Lower lobe of right lung (tissue), 2 donors: ENCODE data around the gene H6PD. TPM values are rescaled to one million over a fixed set of nuclear protein-coding genes. Genes with fewer than 3 reads are reported as not detected.

Experiments used
- ATAC-seq, 2 donors: fragments of 200-7000 bp; cut with Tn5 transposase; one replicate each; pipeline ENCODE4 v1.9.1; 2020 to 2022; ENCODE audit warnings: mild to moderate bottlenecking in 2 of 2, moderate library complexity in 2 of 2
- DNase-seq: peaks from one replicate; pipeline ENCODE4 v3.0.0-alpha.2; 2020
- H3K27ac ChIP-seq: fragments of 200-600 bp; one replicate; pipeline ENCODE4 v1.8.0; 2022
- H3K27me3 ChIP-seq: fragments of 200-600 bp; one replicate; pipeline ENCODE4 v1.8.0; 2022; ENCODE audit warnings: low read depth
- H3K36me3 ChIP-seq: fragments of 200-600 bp; one replicate; pipeline ENCODE4 v1.8.0; 2022; ENCODE audit warnings: mild to moderate bottlenecking
- H3K4me1 ChIP-seq: fragments of 200-600 bp; one replicate; pipeline ENCODE4 v1.8.0; 2022
- H3K4me3 ChIP-seq: fragments of 200-600 bp; one replicate; pipeline ENCODE4 v1.8.0; 2022; ENCODE audit warnings: mild to moderate bottlenecking
- H3K9me3 ChIP-seq: fragments of 200-600 bp; one replicate; pipeline ENCODE4 v1.8.0; 2022
- intact Hi-C: fragments of 100-400 bp; cut with DNase I; formaldehyde crosslinking; loops from one replicate; pipeline ENCODE4 v1.11.0; 2022
- total RNA-seq: library from RNA; stranded (reverse); fragmentation: NEBNext Ultra II Directional; extraction: Animal tissue kit (Norgen Biotek cat#: 25700); gene quantifications from one replicate; pipeline ENCODE4 v1.2.1, GENCODE V29; 2021
- TF ChIP-seq, protein P1 (sequence below): fragments of 200-600 bp; IDR thresholded peaks from one replicate; pipeline ENCODE4 v1.8.0; 2022; ENCODE audit warnings: antibody characterized with exemption, mild to moderate bottlenecking
- donor health status: DM: no; HTN: yes; CAD: no; lungs with severe emphysema.

The H6PD gene
- total RNA-seq, 1 donor from 2014 or later = 40.7 TPM

DNA sequence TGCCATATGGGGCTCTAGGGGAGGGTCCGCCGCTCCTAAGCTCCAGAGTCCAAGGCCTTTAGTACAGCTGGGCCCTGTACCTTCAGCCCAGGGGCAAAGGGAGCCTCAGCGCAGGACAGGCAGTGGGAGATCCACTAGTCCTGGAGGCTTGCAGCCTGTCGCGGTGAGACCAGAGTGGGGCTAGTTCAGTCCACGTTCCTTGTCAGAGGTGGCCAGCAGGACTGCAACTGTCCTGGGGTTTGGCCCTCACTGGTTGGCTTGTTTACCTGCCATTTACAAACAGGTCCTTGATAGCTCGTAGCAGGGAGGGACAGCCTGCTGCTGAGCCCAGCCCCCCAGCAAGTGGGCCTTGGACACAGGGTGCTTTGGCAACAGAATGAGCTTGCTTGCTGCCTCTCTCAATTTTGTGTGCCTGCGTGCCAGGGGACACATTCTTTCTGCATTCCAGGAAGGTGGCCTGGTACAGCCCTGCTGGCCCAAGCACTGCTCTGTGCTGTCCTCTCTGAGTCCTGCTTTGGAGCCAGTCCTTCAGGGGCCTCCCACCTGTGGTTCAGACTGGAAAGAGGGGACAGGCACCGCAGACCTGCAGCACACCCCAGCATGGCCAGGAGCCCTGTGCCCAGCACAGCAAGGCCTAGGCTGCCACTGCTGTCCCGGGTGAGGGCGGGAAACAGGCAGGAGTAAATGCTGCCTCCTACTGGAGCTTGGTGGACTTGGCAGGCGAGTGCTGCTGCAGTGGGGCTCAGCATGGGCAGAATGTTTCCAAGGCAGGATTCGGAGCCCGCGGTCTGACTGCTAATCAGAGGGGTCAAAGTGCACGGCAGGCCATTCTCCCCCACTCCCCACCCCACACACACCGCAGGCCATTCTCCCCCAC is 15.2 kb downstream of the H6PD start:
- TF ChIP-seq, protein P1, sequence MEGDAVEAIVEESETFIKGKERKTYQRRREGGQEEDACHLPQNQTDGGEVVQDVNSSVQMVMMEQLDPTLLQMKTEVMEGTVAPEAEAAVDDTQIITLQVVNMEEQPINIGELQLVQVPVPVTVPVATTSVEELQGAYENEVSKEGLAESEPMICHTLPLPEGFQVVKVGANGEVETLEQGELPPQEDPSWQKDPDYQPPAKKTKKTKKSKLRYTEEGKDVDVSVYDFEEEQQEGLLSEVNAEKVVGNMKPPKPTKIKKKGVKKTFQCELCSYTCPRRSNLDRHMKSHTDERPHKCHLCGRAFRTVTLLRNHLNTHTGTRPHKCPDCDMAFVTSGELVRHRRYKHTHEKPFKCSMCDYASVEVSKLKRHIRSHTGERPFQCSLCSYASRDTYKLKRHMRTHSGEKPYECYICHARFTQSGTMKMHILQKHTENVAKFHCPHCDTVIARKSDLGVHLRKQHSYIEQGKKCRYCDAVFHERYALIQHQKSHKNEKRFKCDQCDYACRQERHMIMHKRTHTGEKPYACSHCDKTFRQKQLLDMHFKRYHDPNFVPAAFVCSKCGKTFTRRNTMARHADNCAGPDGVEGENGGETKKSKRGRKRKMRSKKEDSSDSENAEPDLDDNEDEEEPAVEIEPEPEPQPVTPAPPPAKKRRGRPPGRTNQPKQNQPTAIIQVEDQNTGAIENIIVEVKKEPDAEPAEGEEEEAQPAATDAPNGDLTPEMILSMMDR = peak; percentile 66
- Histone ChIP-seq H3K4me3 (no peak overlapping the region), H3K4me1 (peaks cover 46% of the 10 kb centered on the region), H3K9me3 (no peaks in the 10 kb centered on the region), H3K27me3 (no peaks in the 10 kb centered on the region), H3K27ac (peak overlapping the region; percentile 76), H3K36me3 (peaks cover 33% of the 10 kb centered on the region)
- DNase-seq (peak; percentile 74), ATAC-seq (peak; percentile 77 to 78)
- intact Hi-C loops = no loop called here

DNA sequence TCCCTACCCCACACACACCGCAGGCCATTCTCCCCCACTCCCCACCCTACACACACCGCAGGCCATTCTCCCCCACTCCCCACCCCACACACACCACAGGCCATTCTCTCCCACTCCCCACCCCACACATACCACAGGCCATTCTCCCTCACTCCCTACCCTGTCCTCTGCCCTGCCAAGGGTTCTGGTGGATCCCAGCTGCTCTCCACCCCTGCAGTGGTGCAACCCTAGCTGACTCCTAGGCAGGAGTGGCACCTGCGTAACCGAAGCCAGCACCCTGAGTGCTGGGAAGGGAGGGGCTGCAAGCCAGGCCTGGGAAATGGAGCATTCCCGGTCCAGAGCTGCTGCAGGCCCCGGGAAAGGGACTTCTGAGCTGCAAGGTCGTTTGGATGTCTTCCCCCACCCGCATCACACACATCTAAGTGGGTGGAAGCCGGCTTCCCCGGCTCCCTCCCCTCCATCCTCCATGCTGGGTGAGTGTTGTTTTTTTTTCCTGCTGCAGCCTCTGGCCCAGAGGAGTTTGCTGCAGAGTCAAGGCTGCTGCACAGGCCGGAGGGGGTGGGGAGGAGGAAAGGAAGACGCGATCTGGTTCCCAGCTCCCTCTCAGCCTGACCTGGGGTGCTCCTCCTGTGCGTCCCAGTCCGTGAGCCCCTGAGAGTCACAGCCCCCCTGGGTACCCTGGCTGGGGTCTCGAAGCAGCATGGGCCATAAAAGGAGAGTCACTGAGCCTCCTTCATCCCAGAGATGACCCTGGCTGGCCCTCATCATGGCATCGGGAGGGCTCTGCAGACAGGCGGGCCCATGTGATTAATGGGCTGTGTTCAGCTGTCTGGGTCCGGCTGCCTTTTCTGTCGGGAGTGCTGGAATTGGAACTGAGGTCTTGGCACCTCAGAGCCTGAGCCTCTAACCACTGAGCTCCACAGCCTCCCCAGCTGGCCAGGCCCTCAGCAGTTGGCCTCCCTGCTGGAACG is 16.1 kb downstream of the H6PD start:
- no peaks in the 10 kb centered on the region for H3K9me3 ChIP-seq
- H3K4me3 ChIP-seq = peak overlapping the region; percentile 21
- peaks cover 37% of the 10 kb centered on the region for H3K4me1 ChIP-seq
- no peaks in the 10 kb centered on the region for H3K27me3 ChIP-seq
- intact Hi-C loops = no loop called here
- ATAC-seq (peak; percentile 84 to 85), DNase-seq (peak; percentile 73)
- peak overlapping the region; percentile 76 for H3K27ac ChIP-seq
- TF ChIP-seq, protein P1 = no peak
- H3K36me3 ChIP-seq = peaks cover 26% of the 10 kb centered on the region

- Histone ChIP-seq H3K27ac (peak overlapping the region; percentile 76), H3K4me1 (peaks cover 36% of the 10 kb centered on the region), H3K9me3 (no peaks in the 10 kb centered on the region), H3K36me3 (peaks cover 25% of the 10 kb centered on the region), H3K4me3 (no peak overlapping the region), H3K27me3 (no peaks in the 10 kb centered on the region)
- DNase-seq (peak; percentile 39), ATAC-seq (no peak)
- intact Hi-C loops = no loop called here
- TF ChIP-seq, protein P1 = no peak
Observed at GRCh38 chr1:9251501-9251900, 16.9 kb downstream of the H6PD start.

DNA sequence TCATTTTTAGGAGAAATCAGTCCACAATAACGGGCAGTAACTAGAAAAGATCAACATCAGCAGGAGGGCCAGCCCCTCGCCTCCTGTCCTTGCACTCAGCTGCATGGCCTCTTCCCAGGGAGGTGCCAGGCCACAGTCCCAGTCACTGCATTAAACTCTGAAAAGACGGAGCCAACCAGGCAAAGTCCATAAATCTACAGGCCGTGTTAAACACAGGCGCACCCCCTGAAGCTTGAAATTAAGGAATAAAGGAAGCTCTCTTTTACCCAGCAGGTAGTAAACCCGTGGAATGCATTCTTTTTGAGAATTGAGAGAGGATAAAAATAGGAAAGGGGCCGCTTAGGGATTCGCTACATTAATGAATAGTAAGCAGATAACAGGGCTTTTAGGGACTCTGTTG is 18.4 kb downstream of the H6PD start:
- Histone ChIP-seq H3K4me1 (peaks cover 36% of the 10 kb centered on the region), H3K36me3 (peaks cover 12% of the 10 kb centered on the region), H3K9me3 (no peaks in the 10 kb centered on the region), H3K27me3 (no peaks in the 10 kb centered on the region), H3K4me3 (no peak overlapping the region), H3K27ac (no peak overlapping the region)
- DNase-seq (no peak), ATAC-seq (no peak)
- TF ChIP-seq, protein P1 = no peak
- intact Hi-C loops = no loop called here

DNA sequence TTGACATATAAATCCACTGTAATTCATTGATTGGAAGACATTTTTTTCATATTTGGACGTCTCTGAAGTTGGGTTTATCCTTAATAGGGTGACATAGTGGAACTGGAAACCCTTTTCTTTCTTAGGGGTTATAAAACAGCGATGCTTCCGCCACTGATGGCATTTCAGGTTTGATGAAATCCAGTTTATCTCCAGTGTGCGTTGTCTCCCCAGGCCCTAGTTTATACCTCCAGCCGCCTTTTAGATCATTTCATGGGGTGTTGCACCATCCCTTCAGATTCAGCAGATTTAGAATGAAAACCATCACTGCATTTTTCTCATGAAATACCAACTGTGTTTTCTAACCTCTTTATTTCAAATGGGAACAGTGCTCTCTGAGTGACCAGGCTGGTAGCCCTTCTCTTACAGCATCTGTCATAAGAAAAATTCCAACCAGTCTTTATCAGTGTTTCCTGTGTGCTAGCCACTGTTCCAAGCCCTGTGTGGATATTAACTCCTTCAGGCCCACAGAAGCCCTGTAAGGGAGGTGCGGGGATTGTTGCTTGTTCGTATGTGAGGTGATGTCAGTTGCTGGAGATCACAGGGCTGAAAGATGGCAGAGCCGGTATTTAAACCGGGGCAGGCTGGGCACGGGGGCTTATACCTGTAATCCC is 19.0 kb downstream of the H6PD start:
- intact Hi-C loops = no loop called here
- H3K27ac ChIP-seq = no peak overlapping the region

More for the DNA sequence above, 19.0 kb downstream of the H6PD start:
- peak; percentile 21 for DNase-seq
- H3K36me3 ChIP-seq = peaks cover 9% of the 10 kb centered on the region
- no peak overlapping the region for H3K4me3 ChIP-seq
- no peaks in the 10 kb centered on the region for H3K9me3 ChIP-seq
- H3K4me1 ChIP-seq = peaks cover 36% of the 10 kb centered on the region
- TF ChIP-seq, protein P1 = no peak
- no peak for ATAC-seq
- no peaks in the 10 kb centered on the region for H3K27me3 ChIP-seq
